Measurements from ENCODE around the gene CHERP.
A peak's percentile ranks its signal among the peaks of the same experiment; 100 is the strongest.
"Not testable (repeated sequence)": the region's sequence is repeated elsewhere in the genome, so short reads cannot be mapped to it uniquely, and the experiment has no call there.

Gene CHERP

DNA sequence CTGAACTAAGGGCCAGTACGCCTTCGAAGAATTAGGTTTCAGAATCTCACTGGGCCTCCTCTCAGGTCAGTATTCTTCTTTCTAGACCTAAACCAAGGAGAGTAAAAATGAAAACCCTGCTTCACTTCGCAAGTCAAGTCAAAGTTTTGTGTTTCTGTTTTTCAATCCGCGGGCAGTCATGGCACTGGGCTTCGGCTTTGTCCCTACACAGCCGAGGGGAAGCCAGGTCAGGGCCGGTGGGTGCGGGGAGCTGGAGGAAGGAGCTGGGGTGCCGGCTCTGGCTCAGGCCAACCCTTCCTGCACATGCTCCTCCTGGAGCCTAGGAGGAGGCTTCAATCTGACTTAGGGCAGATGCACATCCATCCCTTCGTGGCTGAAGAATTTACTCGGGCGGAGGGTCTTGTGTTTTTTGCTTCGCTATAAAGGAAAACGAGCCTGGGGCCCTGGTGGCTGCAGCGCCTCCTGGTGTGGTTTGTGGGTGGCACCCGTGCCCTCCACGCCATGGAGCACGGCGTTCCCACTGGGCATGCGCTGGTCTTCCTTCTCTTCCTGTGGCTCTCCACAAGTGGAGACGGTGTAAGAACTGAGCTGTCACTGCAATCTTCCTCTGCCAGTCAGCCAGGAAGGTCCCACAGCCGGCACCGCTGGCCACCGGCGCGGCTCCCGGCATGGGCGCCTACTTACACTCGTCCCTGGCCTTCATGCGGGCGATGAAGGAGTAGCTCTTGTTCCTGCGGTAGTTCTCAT lies 23.6 kb downstream of the CHERP start:
- DNase-seq, result no peak

DNA sequence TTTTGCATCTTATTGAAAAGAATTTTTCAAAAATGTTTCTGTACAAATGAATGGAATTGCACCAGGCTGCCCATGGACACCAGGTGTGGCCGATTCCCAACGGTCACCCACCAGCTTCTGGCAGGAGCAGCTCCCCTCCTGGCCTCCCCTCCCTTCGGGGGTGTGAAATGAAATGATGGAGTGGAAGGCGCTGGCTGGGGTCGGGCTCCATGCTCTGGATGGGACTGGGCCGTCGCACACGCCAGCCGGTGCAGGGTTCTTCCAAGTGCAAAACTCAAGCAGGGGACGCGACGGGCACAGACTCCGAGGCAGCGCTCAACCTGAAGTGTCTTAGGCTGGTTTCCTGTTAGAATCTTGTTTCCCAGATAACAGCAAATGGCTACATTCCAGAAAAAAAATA lies 24.2 kb downstream of the CHERP start:
- DNase-seq, result no peak

DNA sequence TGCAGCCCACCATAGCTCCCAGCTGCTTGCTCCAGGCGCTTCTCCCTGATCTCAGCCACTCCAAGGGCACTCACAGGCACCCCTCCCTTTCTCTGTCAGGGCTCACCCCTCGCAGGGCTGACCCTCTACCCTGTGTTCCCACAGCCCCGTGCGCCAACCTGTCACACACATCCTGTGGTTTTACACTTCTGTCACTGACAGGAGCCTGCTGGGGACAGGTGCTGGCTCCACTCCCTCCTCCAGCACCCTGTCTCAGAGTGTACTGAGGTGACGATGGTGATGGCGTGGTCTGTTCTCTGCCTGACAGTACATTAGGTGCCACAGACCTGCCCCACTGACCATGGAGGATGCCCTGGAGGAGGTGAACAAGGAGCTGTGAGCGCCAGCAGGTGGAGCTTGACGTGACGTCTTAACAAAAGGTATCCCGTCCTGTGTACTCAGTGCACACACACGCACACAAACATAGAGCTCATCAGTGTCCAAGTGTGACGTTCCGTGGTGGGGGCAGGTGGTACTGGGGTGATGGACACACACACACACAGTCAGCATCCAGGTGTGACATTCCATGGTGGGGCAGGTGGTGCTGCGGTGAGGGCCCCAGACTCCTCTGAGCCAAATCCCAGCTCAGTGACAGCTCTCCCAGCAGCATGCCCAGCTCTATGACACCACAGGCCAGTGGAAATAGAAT lies 25.2 kb downstream of the CHERP start:
- DNase-seq, result no peak

DNA sequence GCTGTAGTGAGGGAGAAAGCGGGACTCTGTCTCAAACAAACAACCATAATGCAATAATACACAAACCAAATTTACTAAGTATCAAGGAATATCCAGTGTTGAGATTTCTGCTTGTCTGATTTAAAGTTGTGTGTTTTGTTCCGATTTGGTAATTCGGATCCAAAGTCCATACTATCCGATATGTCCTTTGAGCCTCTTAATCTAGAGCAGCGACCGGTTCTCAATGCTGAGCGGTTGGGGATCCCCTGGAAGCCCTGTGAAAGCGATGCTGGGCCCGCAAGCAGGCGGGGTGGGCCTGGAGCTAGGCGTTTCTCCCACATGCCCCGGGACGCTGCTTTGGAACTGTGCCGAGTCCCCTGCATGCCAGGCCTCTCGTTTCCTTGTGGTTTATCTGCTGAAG lies 25.9 kb downstream of the CHERP start:
- no peak for DNase-seq

DNA sequence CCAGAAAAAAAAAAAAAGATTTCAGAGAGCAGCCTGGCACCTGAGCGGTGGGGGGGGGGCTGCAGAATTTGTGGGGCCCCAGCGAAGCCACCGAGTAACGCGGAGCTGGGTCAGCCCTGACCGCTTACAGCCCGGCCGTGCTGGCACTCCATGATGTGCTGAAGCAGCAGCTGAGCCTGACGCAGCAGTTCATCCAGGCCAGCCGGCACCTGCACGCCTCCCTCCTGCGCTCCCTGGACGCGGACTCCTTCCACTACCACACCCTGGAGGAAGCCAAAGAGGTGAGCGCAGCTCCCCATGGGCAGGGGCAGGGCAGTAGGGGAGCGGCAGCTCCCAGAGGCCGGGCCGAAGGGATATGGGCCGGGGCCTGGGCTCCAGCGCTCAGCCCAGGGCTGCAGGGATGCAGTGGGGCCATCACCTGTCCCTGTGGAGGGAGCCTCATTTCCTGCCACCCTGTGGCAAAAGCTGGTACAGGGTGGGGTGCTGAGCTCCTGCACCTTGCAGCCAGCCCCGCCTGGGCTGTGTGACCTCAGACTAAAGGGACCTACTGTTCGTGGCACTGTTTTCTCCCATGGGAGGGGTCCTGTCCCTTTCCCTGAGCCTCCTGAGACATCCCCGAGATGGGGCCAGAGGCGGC lies 27.7 kb downstream of the CHERP start:
- no peak for DNase-seq

DNA sequence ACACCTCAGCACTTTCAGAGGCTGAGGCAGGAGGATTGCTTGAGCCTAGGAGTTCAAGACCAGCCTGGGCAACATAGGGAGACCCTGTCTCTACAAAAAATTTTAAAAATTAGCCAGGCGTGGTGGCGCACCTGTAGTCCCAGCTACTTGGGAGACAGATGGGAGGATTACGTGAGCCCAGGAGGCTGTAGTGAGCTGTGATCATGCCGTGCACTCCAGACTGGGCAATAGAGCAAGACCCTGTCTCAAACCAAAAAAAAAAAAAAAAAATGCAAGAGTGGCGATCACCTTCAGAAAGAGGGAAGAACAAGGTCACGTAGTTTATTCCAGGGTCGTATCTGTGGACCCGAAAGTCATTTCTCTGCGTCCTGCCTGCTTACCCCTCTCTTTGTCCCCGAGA lies 29.6 kb downstream of the CHERP start:
- not testable (repeated sequence) for DNase-seq

DNA sequence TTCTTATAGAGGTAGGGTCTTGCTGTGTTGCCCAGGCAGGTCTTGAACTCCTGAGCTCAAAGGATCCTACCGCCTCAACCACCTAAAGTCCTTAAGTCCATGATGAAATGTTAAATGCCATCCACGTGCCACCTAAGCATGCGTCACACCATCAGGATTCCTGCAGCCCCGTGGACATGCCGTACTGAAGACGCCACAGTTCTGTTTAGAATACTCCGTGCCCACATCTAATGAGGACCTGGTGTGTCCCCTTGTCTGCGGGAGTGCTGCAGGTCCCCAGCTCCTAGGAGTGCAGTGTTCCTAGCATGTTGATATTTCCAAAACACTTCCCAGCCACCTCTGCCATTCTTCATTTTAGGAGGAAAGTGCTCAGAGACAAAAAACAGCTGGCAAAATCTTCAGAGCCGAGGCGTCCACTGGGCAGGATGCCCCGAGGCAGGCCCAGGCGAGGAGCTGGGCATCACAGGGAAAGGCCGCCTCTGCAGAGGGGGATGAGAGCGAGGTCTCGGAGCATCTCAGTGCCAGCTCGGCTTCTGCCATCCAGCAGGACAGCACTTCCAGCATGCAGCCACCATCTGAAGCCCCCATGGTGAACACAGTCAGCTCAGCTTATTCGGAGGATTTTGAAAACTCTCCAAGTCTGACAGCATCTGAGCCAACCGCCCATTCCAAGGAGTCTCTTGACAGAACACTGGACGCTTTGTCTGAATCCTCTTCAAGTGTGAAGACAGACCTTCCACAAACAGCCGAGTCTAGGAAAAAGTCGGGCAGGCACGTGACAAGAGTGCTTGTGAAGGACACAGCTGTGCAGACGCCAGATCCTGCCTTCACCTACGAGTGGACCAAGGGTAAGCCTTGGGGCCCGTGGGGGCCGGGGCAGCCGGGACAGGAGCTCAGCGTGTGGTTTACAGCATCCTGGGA lies 32.8 kb downstream of the CHERP start:
- DNase-seq, result no peak

DNA sequence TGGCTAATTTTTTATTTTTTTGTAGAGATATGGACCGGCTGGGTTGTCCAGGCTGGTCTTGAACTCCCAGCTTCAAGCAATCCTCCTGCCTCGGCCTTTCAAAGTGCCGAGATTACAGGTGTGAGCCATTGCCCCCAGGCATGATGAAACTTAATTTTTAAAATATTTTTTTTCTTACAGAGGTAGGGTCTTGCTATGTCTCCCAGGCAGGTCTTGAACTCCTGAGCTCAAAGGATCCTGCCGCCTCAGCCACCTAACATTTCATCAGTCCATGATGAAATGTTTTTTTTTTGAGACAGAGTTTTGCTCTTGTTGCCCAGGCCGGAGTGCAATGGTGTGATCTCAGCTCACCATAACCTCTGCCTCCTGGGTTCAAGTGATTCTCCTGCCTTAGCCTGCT lies 33.7 kb downstream of the CHERP start:
- no peak for DNase-seq

DNA sequence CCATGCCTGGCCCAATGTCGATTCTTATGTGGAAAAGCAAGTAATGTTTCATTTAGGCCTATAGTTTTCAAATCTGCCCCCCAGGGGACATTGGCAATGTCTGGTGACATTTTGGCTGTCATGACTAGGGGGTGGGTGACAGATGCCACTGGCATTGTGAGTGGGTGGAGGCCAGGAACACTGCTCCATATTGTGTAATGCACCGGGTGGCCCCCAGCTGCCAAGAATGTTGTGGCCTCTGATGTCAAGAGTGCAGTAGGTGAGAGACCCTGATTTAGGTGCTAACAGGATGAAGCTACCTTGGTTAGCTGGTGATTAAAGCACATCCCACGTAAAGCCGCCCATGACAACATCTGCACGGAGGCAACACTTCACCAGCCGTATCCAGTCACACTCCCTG lies 35.3 kb downstream of the CHERP start:
- no peak for DNase-seq

DNA sequence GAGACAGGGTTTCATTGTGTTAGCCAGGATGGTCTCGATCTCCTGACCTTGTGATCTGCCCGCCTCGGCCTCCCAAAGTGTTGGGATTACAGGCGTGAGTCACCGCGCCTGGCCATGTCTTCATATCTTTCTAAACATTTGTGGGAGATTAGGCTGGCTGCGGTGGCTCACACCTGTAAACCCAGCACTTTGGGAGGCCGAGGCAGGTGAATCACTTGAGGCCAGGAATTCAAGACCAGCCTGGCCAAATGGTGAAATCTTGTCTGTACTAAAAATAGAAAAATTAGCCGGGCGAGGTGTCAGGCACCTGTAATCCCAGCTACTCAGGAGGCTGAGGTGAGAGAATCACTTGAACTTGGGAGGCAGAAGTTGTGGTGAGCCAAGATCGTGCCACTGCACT lies 36.1 kb downstream of the CHERP start:
- not testable (repeated sequence) for DNase-seq

DNA sequence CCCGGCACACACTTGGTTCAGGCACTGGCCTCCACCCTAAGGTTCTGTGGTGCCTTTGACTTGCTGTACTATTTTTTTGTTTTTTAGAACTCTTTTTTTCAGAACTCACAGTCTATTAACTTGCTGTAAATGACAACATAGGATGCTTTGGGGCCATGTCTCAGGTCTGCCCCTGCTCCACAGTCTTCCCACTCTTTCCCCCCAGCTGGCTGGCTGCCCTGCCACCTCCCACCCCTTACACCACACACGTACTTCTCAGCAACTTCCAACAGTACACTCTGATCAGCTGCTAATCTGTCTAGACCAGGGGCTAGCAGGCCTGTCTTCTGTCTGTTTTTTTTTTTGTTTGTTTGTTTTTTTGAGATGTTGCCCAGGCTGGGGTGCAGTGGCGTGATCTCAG lies 38.0 kb downstream of the CHERP start:
- DNase-seq, result no peak

DNA sequence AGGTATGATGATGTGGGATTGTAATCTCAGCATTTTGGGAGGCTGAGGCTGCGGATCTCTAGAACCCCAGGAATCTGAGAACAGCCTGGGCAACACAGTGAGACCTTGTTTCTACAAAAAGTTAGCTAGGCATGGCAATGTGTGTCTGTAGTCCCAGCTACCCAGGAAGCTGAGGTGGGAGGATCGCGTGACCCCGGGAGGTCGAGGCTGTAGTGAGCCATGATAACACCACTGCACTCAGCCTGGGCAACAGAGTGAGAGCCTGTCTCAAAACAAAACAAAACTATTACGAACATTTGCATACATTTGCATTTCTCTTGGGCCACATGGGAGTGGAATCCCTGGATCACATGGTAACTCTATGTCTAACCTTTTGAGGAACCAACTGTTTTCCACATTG lies 44.4 kb downstream of the CHERP start:
- DNase-seq, result no peak

DNA sequence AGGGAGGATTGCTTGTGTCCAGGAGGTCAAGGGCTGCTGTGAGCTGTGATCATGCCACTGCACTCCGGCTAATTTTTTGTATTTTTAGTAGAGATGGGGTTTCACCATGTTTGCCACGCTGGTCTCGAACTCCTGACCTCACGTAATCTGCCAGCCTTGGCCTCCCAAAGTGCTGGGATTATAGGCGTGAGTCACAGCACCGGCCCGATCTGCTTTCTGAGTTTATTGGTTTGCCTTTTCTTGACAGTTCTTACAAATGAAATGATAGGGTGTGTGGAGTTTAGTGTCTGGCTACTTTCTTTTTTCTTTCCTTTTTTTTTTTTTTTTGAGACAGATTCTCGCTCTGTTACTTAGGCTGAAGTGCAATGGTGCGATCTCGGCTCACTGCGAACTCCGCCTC lies 45.2 kb downstream of the CHERP start:
- no peak for DNase-seq

DNA sequence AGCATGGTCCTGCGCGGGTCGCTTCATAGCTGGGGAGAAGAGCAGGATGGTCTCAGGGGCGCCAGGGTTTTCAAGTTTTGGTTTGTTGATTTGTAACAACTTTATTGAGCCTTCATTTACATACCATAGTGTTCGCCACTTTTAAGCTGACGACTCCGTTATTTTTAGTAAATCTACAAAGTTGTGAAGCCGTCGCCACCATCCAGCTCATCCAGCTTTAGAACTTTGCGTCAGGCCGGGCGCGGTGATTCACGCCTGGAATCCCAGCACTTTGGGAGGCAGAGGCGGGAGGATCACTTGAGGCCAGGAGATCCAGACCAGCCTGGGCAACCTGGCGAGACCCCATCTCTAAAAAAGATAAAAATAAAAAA lies 45.6 kb downstream of the CHERP start:
- no peak for DNase-seq

DNA sequence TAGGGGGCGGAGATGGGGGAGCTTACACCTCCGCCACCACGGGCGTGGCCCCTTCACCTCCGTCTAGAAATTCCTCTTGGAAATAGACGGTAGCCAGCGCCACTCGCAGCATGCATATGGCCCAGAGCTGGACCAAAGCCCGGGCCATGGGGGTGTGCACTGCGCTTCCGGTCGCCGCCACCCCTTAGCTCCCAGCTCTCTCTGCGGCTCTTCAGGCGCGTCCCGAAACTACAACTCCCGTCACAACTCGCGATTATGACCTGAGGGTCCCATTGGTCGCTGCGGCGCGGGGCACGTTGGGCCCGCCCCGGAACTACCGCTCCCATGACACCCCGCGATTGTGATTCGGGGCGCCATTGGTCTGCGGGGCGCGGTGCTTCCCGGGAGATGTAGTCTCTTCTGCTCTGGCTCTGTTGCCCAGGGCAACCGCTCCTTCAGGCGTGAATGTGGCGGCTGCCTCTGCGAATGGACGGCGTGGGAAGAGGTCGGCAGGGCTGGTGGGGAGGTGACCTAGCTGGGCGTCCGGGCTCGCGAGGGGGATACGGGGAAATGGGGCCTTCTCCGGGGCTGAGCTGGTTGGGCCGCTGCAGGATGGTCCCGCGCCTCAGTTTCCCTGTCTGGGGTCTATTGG lies 46.1 kb downstream of the CHERP start, which contains the start of the genes C19orf44 and CALR3:
Gene C19orf44, plus strand, starts transcription at position 413 of the 631 bp plus-strand sequence. CDS start 4,399 bp downstream, outside the sequence.
Gene CALR3, minus strand, starts transcription at position 186 of the 631 bp plus-strand sequence. Its CDS starts 38 bp downstream, at position 148.
- DNase-seq, result peak; percentile 94

DNA sequence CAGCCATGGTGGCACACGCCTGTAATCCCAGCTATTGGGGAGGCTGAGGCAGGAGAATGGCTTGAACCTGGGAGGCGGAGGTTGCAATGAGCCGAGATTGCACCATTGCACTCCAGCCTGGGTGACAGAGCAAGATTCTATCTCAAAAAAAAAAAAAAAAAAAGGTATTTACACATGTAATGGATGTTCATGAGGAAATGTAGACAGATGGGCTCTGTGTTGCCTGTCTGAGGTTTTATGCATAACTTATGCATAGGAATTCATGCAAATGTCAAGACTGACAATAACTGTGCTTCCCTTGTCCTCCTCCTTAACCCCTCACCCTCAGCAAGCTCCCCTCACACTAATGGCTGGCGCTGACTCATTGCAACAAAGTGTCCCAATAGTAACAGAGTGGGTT lies 55.8 kb downstream of the CHERP start:
- not testable (repeated sequence) for DNase-seq

DNA sequence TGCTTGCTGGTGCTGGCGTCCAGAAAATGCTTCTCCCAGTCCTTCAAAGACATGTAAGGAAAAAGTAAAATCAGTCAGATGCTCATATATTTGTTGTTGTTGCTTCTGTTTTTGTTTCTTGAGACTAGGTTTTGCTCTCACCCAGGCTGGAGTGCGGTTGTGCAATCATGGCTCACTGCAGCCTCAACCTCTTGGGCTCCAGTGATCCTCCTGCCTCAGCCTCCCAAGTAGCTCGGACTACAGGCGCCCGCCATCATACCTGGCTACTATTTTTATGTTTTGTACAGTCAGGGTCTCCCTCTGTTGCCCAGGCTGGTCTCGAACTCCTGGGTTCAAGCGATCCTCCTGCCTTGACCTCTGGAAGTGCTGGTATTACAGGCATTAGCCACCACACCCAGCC lies 59.5 kb downstream of the CHERP start:
- DNase-seq, result no peak

DNA sequence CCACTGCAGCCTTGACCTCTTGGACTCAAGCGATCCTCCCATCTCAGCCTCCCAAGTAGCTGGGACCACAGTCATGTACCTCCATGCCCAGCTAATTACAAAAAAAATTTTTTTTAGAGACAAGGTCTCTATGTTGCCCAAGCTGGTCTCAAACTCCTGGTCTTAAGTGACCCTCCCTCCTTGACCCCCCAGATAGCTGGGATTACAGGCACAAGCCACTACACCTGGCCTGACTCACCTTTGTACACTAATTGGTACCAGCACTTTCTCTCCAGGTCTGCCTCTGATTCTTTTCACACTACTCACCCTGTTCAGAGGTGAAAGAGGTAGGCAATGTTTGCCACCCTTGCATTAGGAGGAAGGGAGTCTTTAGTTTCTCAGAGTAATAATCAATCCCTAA lies 64.9 kb downstream of the CHERP start:
- no peak for DNase-seq

DNA sequence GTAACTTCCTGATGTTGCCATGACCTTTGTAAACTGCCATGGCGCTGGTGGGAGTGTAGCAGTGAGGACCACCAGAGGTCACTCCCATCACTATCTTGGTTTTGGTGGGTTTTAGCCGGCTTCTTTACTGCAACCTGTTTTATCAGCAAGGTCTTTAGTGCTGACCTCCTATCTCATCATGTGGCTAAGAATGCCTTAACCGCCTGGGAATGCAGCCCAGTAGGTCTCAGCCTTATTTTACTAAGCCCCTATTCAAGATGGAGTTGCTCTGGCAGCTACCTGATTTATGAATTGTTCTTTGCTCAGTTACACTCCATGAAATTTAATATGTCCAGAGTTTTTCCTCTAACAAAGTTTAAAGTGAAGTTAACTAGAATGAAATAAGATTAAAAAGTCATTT lies 65.8 kb downstream of the CHERP start:
- no peak for DNase-seq

DNA sequence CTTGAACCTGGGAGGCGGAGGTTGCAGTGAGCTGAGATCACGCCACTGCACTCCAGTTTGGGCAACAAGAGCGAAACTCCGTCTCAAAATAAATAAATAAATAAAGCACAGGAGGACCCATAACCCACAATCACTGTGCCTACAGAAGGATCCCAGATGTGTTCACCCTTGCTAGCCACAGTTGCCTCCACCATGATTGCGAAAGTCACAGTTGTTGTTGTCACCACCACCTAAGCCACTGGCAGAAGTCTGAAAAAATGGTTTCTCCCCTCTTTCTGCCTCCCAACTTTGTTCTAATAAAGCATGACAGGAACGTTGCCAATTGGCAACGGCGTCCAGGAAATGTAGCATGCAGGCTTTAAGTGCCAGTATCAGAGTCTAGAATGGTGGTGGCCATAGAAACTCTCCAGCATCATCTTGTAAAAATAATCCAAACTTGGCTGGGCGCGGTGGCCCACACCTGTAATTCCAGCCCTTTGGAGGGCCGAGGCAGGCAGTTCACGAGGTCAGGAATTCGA lies 68.3 kb downstream of the CHERP start:
- DNase-seq, result no peak

DNA sequence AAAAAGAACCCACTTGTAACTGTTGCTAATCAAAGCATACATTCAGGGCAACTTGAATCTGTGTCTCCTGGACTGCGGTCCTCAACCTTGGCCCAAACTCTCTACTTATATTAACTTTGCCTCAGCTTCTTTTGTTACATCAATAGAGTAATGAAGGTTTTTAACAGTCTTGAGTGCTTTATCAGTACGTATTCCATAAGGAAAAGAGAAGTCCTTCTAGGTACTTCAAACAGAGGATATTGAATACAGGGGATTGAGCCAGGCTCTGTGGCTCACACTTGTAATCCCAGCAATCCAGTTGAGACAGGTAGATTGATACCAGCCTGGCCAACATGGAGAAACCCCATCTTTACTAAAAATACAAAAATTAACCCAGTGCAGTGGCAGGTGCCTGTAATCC lies 69.2 kb downstream of the CHERP start:
- no peak for DNase-seq

DNA sequence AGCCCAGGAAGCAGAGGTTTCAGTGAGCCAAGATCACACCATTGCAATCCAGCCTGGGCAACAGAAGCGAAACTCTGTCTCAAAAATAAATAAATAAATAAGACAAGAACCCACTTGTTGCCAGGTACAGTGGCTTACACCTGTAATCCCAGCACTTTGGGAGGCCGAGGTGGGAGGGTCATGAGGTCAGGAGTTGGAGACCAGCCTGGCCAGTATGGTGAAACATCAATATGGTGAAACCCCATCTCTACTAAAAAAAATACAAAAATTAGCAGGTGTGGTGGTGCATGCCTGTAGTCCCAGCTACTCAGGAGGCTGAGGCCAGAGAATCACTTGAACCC lies 69.7 kb downstream of the CHERP start:
- DNase-seq, result not testable (repeated sequence)
